ENCODE results near the gene DCD. TPM values are rescaled to one million over a fixed set of nuclear protein-coding genes. Genes with fewer than 3 reads are reported as not detected.

Gene DCD
- total RNA-seq, 4 donors from 2014 or later: not detected

DNA sequence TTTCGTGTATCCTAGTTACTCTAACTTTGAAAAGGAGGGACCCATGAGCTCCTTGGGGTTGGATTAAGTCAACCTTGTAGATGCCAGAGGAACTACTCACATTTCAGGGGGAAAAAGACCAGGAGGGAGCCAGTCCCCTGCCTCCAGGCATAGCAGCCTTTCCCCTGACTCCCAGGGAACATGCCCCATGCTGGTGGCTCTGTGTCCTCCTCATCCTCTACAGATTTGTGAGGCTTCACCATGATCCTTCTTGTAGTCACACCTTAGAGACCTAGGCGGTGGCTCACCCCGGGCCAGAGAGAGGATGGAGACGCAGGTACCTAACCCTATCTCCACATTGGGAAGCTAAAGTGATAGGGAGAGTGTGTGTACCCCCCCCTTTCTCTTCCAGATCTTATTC lies 43.7 kb downstream of the DCD start:
- Histone ChIP-seq H3K27ac (no peak overlapping the region), H3K4me1 (no peaks in the 10 kb centered on the region), H3K27me3 (no peaks in the 10 kb centered on the region), H3K36me3 (no peaks in the 10 kb centered on the region), H3K9me3 (no peaks in the 10 kb centered on the region), H3K4me3 (no peak overlapping the region)
- TF ChIP-seq POLR2A (IDR thresholded peaks at IDR 0.05): no peak
- TF ChIP-seq POLR2AphosphoS5 (IDR thresholded peaks at IDR 0.05): no peak
- TF ChIP-seq EP300 (IDR thresholded peaks at IDR 0.05): no peak
- TF ChIP-seq, protein P1, sequence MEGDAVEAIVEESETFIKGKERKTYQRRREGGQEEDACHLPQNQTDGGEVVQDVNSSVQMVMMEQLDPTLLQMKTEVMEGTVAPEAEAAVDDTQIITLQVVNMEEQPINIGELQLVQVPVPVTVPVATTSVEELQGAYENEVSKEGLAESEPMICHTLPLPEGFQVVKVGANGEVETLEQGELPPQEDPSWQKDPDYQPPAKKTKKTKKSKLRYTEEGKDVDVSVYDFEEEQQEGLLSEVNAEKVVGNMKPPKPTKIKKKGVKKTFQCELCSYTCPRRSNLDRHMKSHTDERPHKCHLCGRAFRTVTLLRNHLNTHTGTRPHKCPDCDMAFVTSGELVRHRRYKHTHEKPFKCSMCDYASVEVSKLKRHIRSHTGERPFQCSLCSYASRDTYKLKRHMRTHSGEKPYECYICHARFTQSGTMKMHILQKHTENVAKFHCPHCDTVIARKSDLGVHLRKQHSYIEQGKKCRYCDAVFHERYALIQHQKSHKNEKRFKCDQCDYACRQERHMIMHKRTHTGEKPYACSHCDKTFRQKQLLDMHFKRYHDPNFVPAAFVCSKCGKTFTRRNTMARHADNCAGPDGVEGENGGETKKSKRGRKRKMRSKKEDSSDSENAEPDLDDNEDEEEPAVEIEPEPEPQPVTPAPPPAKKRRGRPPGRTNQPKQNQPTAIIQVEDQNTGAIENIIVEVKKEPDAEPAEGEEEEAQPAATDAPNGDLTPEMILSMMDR (IDR thresholded peaks at IDR 0.05): no peak
- no peak for ATAC-seq
- WGBS, 2 donors (ENCODE audit: low coverage in 1 of 2): 80% methylated on average over 1 of the region's 4 CpGs; no CpG with 5 or more reads in 1 of the 2 donors

DNA sequence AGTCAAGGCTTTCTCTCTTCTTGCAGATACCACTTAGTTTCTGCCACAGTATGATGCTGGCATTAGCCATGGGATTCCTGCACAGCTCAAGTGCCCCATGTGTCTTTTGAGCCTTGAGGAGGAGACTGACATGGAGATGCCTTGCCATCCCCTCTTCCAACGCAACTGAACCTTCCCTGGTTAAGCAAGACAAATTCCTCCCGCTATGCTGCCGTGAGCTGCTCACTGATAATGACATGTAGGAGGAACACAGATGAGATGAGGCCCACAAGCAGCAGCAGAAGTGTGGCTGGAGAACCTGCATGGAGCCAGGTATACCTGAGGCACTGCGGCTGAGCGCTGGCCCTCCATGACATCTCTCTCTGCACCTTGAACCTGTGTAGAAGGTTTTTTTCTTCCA lies 44.3 kb downstream of the DCD start:
- H3K4me1 ChIP-seq: no peaks in the 10 kb centered on the region
- H3K36me3 ChIP-seq: no peaks in the 10 kb centered on the region
- no peaks in the 10 kb centered on the region for H3K9me3 ChIP-seq
- no peak overlapping the region for H3K27ac ChIP-seq
- H3K27me3 ChIP-seq: no peaks in the 10 kb centered on the region
- ATAC-seq: no peak
- TF ChIP-seq POLR2AphosphoS5 (IDR thresholded peaks at IDR 0.05) (no peak), EP300 (IDR thresholded peaks at IDR 0.05) (no peak), POLR2A (IDR thresholded peaks at IDR 0.05) (no peak)
- TF ChIP-seq, protein P1 (IDR thresholded peaks at IDR 0.05): no peak
- WGBS, 2 donors (ENCODE audit: low coverage in 1 of 2): 90 to 92% methylated on average over 3 to 5 of the region's 5 CpGs
- H3K4me3 ChIP-seq: no peak overlapping the region

DNA sequence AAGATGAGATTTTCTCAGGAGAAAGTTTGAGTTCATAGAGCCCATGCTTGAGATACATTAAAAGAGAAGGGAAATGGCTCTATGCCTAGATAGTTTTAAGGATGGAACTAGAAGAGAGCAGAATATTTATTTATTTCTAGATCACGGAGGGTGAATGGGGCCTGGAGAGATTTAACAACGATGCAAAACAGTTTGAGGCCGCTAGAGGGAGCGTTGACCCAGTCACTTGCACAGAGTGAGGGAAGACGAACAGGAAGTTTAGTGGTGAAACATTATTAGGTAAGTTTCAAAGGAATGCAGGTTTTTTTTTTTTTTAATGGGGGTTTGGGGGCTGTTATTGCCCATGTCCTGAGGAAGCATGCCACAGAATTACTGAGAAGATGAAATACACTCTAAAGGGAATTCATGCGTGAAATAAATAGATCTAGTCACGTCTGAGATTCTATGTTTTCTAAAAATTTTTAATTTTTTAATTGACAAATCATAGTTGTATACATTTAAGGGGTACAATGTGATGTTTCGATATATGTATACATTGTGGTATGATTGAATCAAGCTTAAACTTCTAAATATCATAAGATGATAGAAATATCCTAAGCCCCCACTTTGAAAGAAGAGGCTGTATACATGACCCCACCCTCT lies 44.9 kb downstream of the DCD start:
- peak; percentile 84 for ATAC-seq
- Histone ChIP-seq H3K4me3 (no peak overlapping the region), H3K36me3 (no peaks in the 10 kb centered on the region), H3K27me3 (no peaks in the 10 kb centered on the region), H3K27ac (no peak overlapping the region), H3K9me3 (no peaks in the 10 kb centered on the region), H3K4me1 (no peaks in the 10 kb centered on the region)
- WGBS, 2 donors (ENCODE audit: low coverage in 1 of 2): 19 to 27% methylated on average over 7 to 8 of the region's 8 CpGs
- TF ChIP-seq POLR2A (IDR thresholded peaks at IDR 0.05): no peak
- TF ChIP-seq, protein P1 (IDR thresholded peaks at IDR 0.05): peak; percentile 57 to 77 (median 60)

DNA sequence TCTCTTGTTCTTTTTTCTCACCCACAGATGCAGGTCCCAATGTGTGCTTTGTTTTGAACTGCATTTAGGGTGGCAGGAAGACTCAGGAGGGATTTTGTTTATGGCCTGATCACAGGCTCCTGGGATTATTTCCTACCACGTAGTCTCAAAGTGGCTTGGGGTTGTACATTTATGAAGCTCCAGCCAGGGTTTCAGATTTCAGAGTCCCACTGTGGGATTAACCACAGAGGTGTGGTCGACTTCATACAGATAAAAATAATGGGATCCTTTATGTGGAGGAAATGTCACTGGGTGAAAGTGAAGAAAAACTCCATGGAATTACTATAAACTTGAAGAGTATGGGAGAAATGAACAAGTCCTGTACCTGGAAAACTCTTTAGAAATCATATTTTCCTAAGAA lies 45.5 kb downstream of the DCD start:
- no peaks in the 10 kb centered on the region for H3K9me3 ChIP-seq
- no peaks in the 10 kb centered on the region for H3K4me1 ChIP-seq
- ATAC-seq: no peak
- H3K27ac ChIP-seq: no peak overlapping the region
- no peak for TF ChIP-seq EP300 (IDR thresholded peaks at IDR 0.05)
- TF ChIP-seq, protein P1 (IDR thresholded peaks at IDR 0.05): no peak
- TF ChIP-seq POLR2A (IDR thresholded peaks at IDR 0.05): no peak
- no peak for TF ChIP-seq POLR2AphosphoS5 (IDR thresholded peaks at IDR 0.05)
- WGBS, 2 donors (ENCODE audit: low coverage in 1 of 2): 35 to 60% methylated on average over 2 of the region's 2 CpGs
- no peaks in the 10 kb centered on the region for H3K36me3 ChIP-seq
- no peak overlapping the region for H3K4me3 ChIP-seq
- H3K27me3 ChIP-seq: no peaks in the 10 kb centered on the region

DNA sequence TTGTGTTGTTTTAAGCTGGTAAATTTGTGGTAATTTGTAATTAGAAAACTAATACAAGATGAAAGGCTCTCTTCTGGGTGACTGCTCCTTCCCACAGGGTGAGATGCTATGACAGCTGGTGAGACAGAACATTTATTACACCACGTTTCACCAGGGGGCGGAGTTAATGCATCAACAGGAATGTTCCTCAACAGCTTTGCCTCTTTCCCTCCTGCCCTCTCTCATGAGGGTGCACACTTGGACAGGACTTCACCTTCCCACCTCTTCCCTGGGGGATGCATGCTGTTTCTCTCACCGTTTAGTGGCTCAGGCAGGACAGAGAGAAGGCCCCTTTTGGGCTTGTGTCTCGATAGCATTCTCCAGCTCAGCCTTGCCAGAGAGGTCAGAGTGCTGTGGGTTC lies 46.3 kb downstream of the DCD start:
- 57 to 59% methylated on average over 4 of the region's 4 CpGs for WGBS, 2 donors (ENCODE audit: low coverage in 1 of 2)
- Histone ChIP-seq H3K27me3 (no peaks in the 10 kb centered on the region), H3K4me3 (no peak overlapping the region), H3K36me3 (no peaks in the 10 kb centered on the region), H3K4me1 (no peaks in the 10 kb centered on the region), H3K9me3 (no peaks in the 10 kb centered on the region), H3K27ac (no peak overlapping the region)
- no peak for ATAC-seq
- no peak for TF ChIP-seq POLR2A (IDR thresholded peaks at IDR 0.05)
- no peak for TF ChIP-seq EP300 (IDR thresholded peaks at IDR 0.05)
- TF ChIP-seq, protein P1 (IDR thresholded peaks at IDR 0.05): no peak
- TF ChIP-seq POLR2AphosphoS5 (IDR thresholded peaks at IDR 0.05): no peak

Data from gastroesophageal sphincter (tissue), 4 donors.